ENCODE results near the gene CDH23. TPM values are rescaled to one million over a fixed set of nuclear protein-coding genes. Genes with fewer than 3 reads are reported as not detected.

CDH23 gene
- polyA plus RNA-seq, 1 donor from 2014 or later, result 6.6 TPM

GRCh38 chr10:71816936-71817618 is 420.4 kb downstream of the CDH23 start:
- Histone ChIP-seq H4K20me1 (ENCODE audit: insufficient read depth) (no peaks in the 10 kb centered on the region), H3K9me2 (ENCODE audit: insufficient read depth, low read length) (no peaks in the 10 kb centered on the region), H3K79me2 (replicated peaks; ENCODE audit: insufficient read depth, low read length) (no peaks in the 10 kb centered on the region), H3K9me3 (ENCODE audit: low read length) (no peaks in the 10 kb centered on the region), H3K4me3 (ENCODE audit: low read length) (no peak overlapping the region), H3K9ac (ENCODE audit: low read length) (no peak overlapping the region), H3K36me3 (ENCODE audit: insufficient read depth, low read length) (no peaks in the 10 kb centered on the region), H3K27ac (ENCODE audit: low read length) (no peak overlapping the region), H3K4me2 (ENCODE audit: low read length) (no peak overlapping the region), H2AFZ (ENCODE audit: low read depth, low read length) (no peak overlapping the region), H3F3A (ENCODE audit: insufficient read depth, low read length, poor library complexity, severe bottlenecking) (no peaks in the 10 kb centered on the region), H3K27me3 (ENCODE audit: insufficient read depth, low read depth, low read length) (no peaks in the 10 kb centered on the region)
- TF ChIP-seq MXI1 (conservative IDR thresholded peaks at IDR 0.05; ENCODE audit: poor library complexity, severe bottlenecking), result no peak
- TF ChIP-seq EZH2 (IDR thresholded peaks at IDR 0.05; ENCODE audit: borderline replicate concordance, insufficient read depth, low read length, poor library complexity, severe bottlenecking), result no peak
- TF ChIP-seq REST (IDR thresholded peaks at IDR 0.05; ENCODE audit: borderline replicate concordance), result no peak
- no peak for TF ChIP-seq RAD21 (conservative IDR thresholded peaks at IDR 0.05)
- TF ChIP-seq CTCF (IDR thresholded peaks at IDR 0.05; ENCODE audit: poor library complexity, severe bottlenecking), result no peak
- TF ChIP-seq POLR2AphosphoS5 (IDR thresholded peaks at IDR 0.05), result no peak
- no peak for TF ChIP-seq SMC3 (conservative IDR thresholded peaks at IDR 0.05; ENCODE audit: poor library complexity)
- TF ChIP-seq EP300 (conservative IDR thresholded peaks at IDR 0.05; ENCODE audit: poor library complexity, severe bottlenecking), result no peak
- TF ChIP-seq TAF1 (IDR thresholded peaks at IDR 0.05; ENCODE audit: low read depth), result no peak

GRCh38 chr10:71817831-71818655 is 421.3 kb downstream of the CDH23 start:
- no peak overlapping the region for H3K4me2 ChIP-seq (ENCODE audit: low read length)
- no peaks in the 10 kb centered on the region for H3K79me2 ChIP-seq (replicated peaks; ENCODE audit: insufficient read depth, low read length)
- H3F3A ChIP-seq (ENCODE audit: insufficient read depth, low read length, poor library complexity, severe bottlenecking), result no peaks in the 10 kb centered on the region
- no peaks in the 10 kb centered on the region for H3K9me2 ChIP-seq (ENCODE audit: insufficient read depth, low read length)
- no peak overlapping the region for H3K9ac ChIP-seq (ENCODE audit: low read length)
- H3K36me3 ChIP-seq (ENCODE audit: insufficient read depth, low read length), result no peaks in the 10 kb centered on the region
- no peak overlapping the region for H2AFZ ChIP-seq (ENCODE audit: low read depth, low read length)
- no peaks in the 10 kb centered on the region for H4K20me1 ChIP-seq (ENCODE audit: insufficient read depth)
- no peaks in the 10 kb centered on the region for H3K27me3 ChIP-seq (ENCODE audit: insufficient read depth, low read depth, low read length)
- no peak overlapping the region for H3K27ac ChIP-seq (ENCODE audit: low read length)
- no peaks in the 10 kb centered on the region for H3K9me3 ChIP-seq (ENCODE audit: low read length)
- no peak overlapping the region for H3K4me3 ChIP-seq (ENCODE audit: low read length)
- no peak for TF ChIP-seq TAF1 (IDR thresholded peaks at IDR 0.05; ENCODE audit: low read depth)
- TF ChIP-seq EZH2 (IDR thresholded peaks at IDR 0.05; ENCODE audit: borderline replicate concordance, insufficient read depth, low read length, poor library complexity, severe bottlenecking), result no peak
- no peak for TF ChIP-seq POLR2AphosphoS5 (IDR thresholded peaks at IDR 0.05)
- TF ChIP-seq SMC3 (conservative IDR thresholded peaks at IDR 0.05; ENCODE audit: poor library complexity), result no peak
- no peak for TF ChIP-seq CTCF (IDR thresholded peaks at IDR 0.05; ENCODE audit: poor library complexity, severe bottlenecking)
- TF ChIP-seq REST (IDR thresholded peaks at IDR 0.05; ENCODE audit: borderline replicate concordance), result no peak
- TF ChIP-seq MXI1 (conservative IDR thresholded peaks at IDR 0.05; ENCODE audit: poor library complexity, severe bottlenecking), result no peak
- TF ChIP-seq RAD21 (conservative IDR thresholded peaks at IDR 0.05), result no peak
- no peak for TF ChIP-seq EP300 (conservative IDR thresholded peaks at IDR 0.05; ENCODE audit: poor library complexity, severe bottlenecking)

Measured in neural cell (in vitro differentiated cells).